ENCODE results near the gene MYRIP.
"Not testable (repeated sequence)": the region's sequence is repeated elsewhere in the genome, so short reads cannot be mapped to it uniquely, and the experiment has no call there.

The MYRIP gene

GRCh38 chr3:40077139-40077538 is 267.7 kb downstream of the MYRIP start:
- not testable (repeated sequence) for H2AK5ac ChIP-seq (ENCODE audit: low read length); H3K27me3 ChIP-seq (ENCODE audit: insufficient read depth, low read length, poor library complexity); H3K79me2 ChIP-seq (ENCODE audit: control insufficient read depth, insufficient read depth, low read length); H2BK120ac ChIP-seq (ENCODE audit: low read depth, low read length); H3K4me3 ChIP-seq (ENCODE audit: low read length); H3K36me3 ChIP-seq (ENCODE audit: control insufficient read depth, insufficient read depth, low read length); H3K18ac ChIP-seq (ENCODE audit: low read length); DNase-seq; H4K5ac ChIP-seq (ENCODE audit: low read length); H2BK15ac ChIP-seq (replicated peaks; ENCODE audit: low read depth); H4K8ac ChIP-seq (ENCODE audit: low read depth, low read length); H3K27ac ChIP-seq (ENCODE audit: low read depth, low read length); H3K4me2 ChIP-seq (ENCODE audit: low read length); H3K79me1 ChIP-seq (ENCODE audit: low read length); H2BK5ac ChIP-seq (ENCODE audit: low read length); H3K9ac ChIP-seq (ENCODE audit: low read length); H3K56ac ChIP-seq (ENCODE audit: low read length); H3K23ac ChIP-seq (ENCODE audit: low read length); H3K4ac ChIP-seq (ENCODE audit: low read depth, low read length); H3K4me1 ChIP-seq (ENCODE audit: control insufficient read depth, low read depth, low read length)
- no CpG with 5 or more reads among the region's 6 CpGs for WGBS (ENCODE audit: extremely low coverage, insufficient coverage, low lambda C conversion rate)

- H3K27ac ChIP-seq (ENCODE audit: low read depth, low read length); H3K56ac ChIP-seq (ENCODE audit: low read length); H2BK15ac ChIP-seq (replicated peaks; ENCODE audit: low read depth); H3K4me1 ChIP-seq (ENCODE audit: control insufficient read depth, low read depth, low read length); H3K27me3 ChIP-seq (ENCODE audit: insufficient read depth, low read length, poor library complexity); H3K79me1 ChIP-seq (ENCODE audit: low read length); H3K36me3 ChIP-seq (ENCODE audit: control insufficient read depth, insufficient read depth, low read length); H3K9ac ChIP-seq (ENCODE audit: low read length); H3K23ac ChIP-seq (ENCODE audit: low read length); H3K4me3 ChIP-seq (ENCODE audit: low read length); H4K8ac ChIP-seq (ENCODE audit: low read depth, low read length); H2BK5ac ChIP-seq (ENCODE audit: low read length); H3K4me2 ChIP-seq (ENCODE audit: low read length); DNase-seq; H3K4ac ChIP-seq (ENCODE audit: low read depth, low read length); H3K79me2 ChIP-seq (ENCODE audit: control insufficient read depth, insufficient read depth, low read length); H4K5ac ChIP-seq (ENCODE audit: low read length); H3K18ac ChIP-seq (ENCODE audit: low read length); H2BK120ac ChIP-seq (ENCODE audit: low read depth, low read length); H2AK5ac ChIP-seq (ENCODE audit: low read length): not testable (repeated sequence)
- no CpG with 5 or more reads among the region's 41 CpGs for WGBS (ENCODE audit: extremely low coverage, insufficient coverage, low lambda C conversion rate)
Measured at GRCh38 chr3:40077828-40078492, 268.6 kb downstream of the MYRIP start.

- no peak overlapping the region for H4K8ac ChIP-seq (ENCODE audit: low read depth, low read length)
- no peak overlapping the region for H3K56ac ChIP-seq (ENCODE audit: low read length)
- H3K23ac ChIP-seq (ENCODE audit: low read length), result no peak overlapping the region
- no peak overlapping the region for H3K4me3 ChIP-seq (ENCODE audit: low read length)
- no peak overlapping the region for H3K9ac ChIP-seq (ENCODE audit: low read length)
- no peak overlapping the region for H2BK120ac ChIP-seq (ENCODE audit: low read depth, low read length)
- no peaks in the 10 kb centered on the region for H3K79me1 ChIP-seq (ENCODE audit: low read length)
- DNase-seq, result no peak
- no peak overlapping the region for H3K27ac ChIP-seq (ENCODE audit: low read depth, low read length)
- no peak overlapping the region for H2BK15ac ChIP-seq (replicated peaks; ENCODE audit: low read depth)
- H3K36me3 ChIP-seq (ENCODE audit: control insufficient read depth, insufficient read depth, low read length), result no peaks in the 10 kb centered on the region
- no peak overlapping the region for H3K18ac ChIP-seq (ENCODE audit: low read length)
- no CpG with 5 or more reads among the region's 3 CpGs for WGBS (ENCODE audit: extremely low coverage, insufficient coverage, low lambda C conversion rate)
- H3K4me1 ChIP-seq (ENCODE audit: control insufficient read depth, low read depth, low read length), result no peaks in the 10 kb centered on the region
- no peaks in the 10 kb centered on the region for H3K27me3 ChIP-seq (ENCODE audit: insufficient read depth, low read length, poor library complexity)
- no peak overlapping the region for H2AK5ac ChIP-seq (ENCODE audit: low read length)
- no peak overlapping the region for H3K4ac ChIP-seq (ENCODE audit: low read depth, low read length)
- H2BK5ac ChIP-seq (ENCODE audit: low read length), result no peak overlapping the region
- H3K79me2 ChIP-seq (ENCODE audit: control insufficient read depth, insufficient read depth, low read length), result no peaks in the 10 kb centered on the region
- H4K5ac ChIP-seq (ENCODE audit: low read length), result no peak overlapping the region
- H3K4me2 ChIP-seq (ENCODE audit: low read length), result no peak overlapping the region
Measured at GRCh38 chr3:40078590-40078989, 269.2 kb downstream of the MYRIP start.

- Histone ChIP-seq H2BK5ac (ENCODE audit: low read length) (no peak overlapping the region), H2BK15ac (replicated peaks; ENCODE audit: low read depth) (no peak overlapping the region), H3K4me2 (ENCODE audit: low read length) (no peak overlapping the region), H3K27me3 (ENCODE audit: insufficient read depth, low read length, poor library complexity) (no peaks in the 10 kb centered on the region), H3K27ac (ENCODE audit: low read depth, low read length) (no peak overlapping the region), H3K79me1 (ENCODE audit: low read length) (no peaks in the 10 kb centered on the region), H3K79me2 (ENCODE audit: control insufficient read depth, insufficient read depth, low read length) (no peaks in the 10 kb centered on the region), H4K5ac (ENCODE audit: low read length) (no peak overlapping the region), H3K9ac (ENCODE audit: low read length) (no peak overlapping the region), H3K23ac (ENCODE audit: low read length) (no peak overlapping the region), H3K4ac (ENCODE audit: low read depth, low read length) (no peak overlapping the region), H3K18ac (ENCODE audit: low read length) (no peak overlapping the region), H3K4me3 (ENCODE audit: low read length) (no peak overlapping the region), H2AK5ac (ENCODE audit: low read length) (no peak overlapping the region), H3K56ac (ENCODE audit: low read length) (no peak overlapping the region), H2BK120ac (ENCODE audit: low read depth, low read length) (no peak overlapping the region), H3K4me1 (ENCODE audit: control insufficient read depth, low read depth, low read length) (no peaks in the 10 kb centered on the region), H3K36me3 (ENCODE audit: control insufficient read depth, insufficient read depth, low read length) (no peaks in the 10 kb centered on the region), H4K8ac (ENCODE audit: low read depth, low read length) (no peak overlapping the region)
- no CpG with 5 or more reads among the region's 4 CpGs for WGBS (ENCODE audit: extremely low coverage, insufficient coverage, low lambda C conversion rate)
- DNase-seq, result peak; percentile 42
Measured at GRCh38 chr3:40079203-40079846, 269.9 kb downstream of the MYRIP start.

GRCh38 chr3:40079847-40080240 is 270.4 kb downstream of the MYRIP start:
- DNase-seq, result no peak
- Histone ChIP-seq H3K79me1 (ENCODE audit: low read length) (no peaks in the 10 kb centered on the region), H4K5ac (ENCODE audit: low read length) (no peak overlapping the region), H3K18ac (ENCODE audit: low read length) (no peak overlapping the region), H3K27me3 (ENCODE audit: insufficient read depth, low read length, poor library complexity) (no peaks in the 10 kb centered on the region), H3K36me3 (ENCODE audit: control insufficient read depth, insufficient read depth, low read length) (no peaks in the 10 kb centered on the region), H2BK5ac (ENCODE audit: low read length) (no peak overlapping the region), H3K4me3 (ENCODE audit: low read length) (no peak overlapping the region), H3K9ac (ENCODE audit: low read length) (no peak overlapping the region), H2BK120ac (ENCODE audit: low read depth, low read length) (no peak overlapping the region), H3K79me2 (ENCODE audit: control insufficient read depth, insufficient read depth, low read length) (no peaks in the 10 kb centered on the region), H3K27ac (ENCODE audit: low read depth, low read length) (no peak overlapping the region), H2BK15ac (replicated peaks; ENCODE audit: low read depth) (no peak overlapping the region), H3K4me2 (ENCODE audit: low read length) (no peak overlapping the region), H3K23ac (ENCODE audit: low read length) (no peak overlapping the region), H4K8ac (ENCODE audit: low read depth, low read length) (no peak overlapping the region), H3K56ac (ENCODE audit: low read length) (no peak overlapping the region), H3K4ac (ENCODE audit: low read depth, low read length) (no peak overlapping the region), H2AK5ac (ENCODE audit: low read length) (no peak overlapping the region), H3K4me1 (ENCODE audit: control insufficient read depth, low read depth, low read length) (no peaks in the 10 kb centered on the region)

GRCh38 chr3:40083066-40083465 is 273.7 kb downstream of the MYRIP start:
- no peaks in the 10 kb centered on the region for H3K79me1 ChIP-seq (ENCODE audit: low read length)
- no peak overlapping the region for H3K23ac ChIP-seq (ENCODE audit: low read length)
- H2BK5ac ChIP-seq (ENCODE audit: low read length), result no peak overlapping the region
- no peak overlapping the region for H4K5ac ChIP-seq (ENCODE audit: low read length)
- H3K4ac ChIP-seq (ENCODE audit: low read depth, low read length), result no peak overlapping the region
- no peak overlapping the region for H3K4me3 ChIP-seq (ENCODE audit: low read length)
- H3K56ac ChIP-seq (ENCODE audit: low read length), result no peak overlapping the region
- H3K4me1 ChIP-seq (ENCODE audit: control insufficient read depth, low read depth, low read length), result no peaks in the 10 kb centered on the region
- H4K8ac ChIP-seq (ENCODE audit: low read depth, low read length), result no peak overlapping the region
- H3K36me3 ChIP-seq (ENCODE audit: control insufficient read depth, insufficient read depth, low read length), result no peaks in the 10 kb centered on the region
- no peak overlapping the region for H3K9ac ChIP-seq (ENCODE audit: low read length)
- DNase-seq, result no peak
- no peak overlapping the region for H2AK5ac ChIP-seq (ENCODE audit: low read length)
- H3K18ac ChIP-seq (ENCODE audit: low read length), result no peak overlapping the region
- no peaks in the 10 kb centered on the region for H3K79me2 ChIP-seq (ENCODE audit: control insufficient read depth, insufficient read depth, low read length)
- H3K27me3 ChIP-seq (ENCODE audit: insufficient read depth, low read length, poor library complexity), result no peaks in the 10 kb centered on the region
- H3K27ac ChIP-seq (ENCODE audit: low read depth, low read length), result no peak overlapping the region
- H2BK15ac ChIP-seq (replicated peaks; ENCODE audit: low read depth), result no peak overlapping the region
- no peak overlapping the region for H2BK120ac ChIP-seq (ENCODE audit: low read depth, low read length)
- H3K4me2 ChIP-seq (ENCODE audit: low read length), result no peak overlapping the region
